HEK293T (cell line): Measurements from ENCODE around the gene TMEM121.

Source experiments
- CTBP1 ChIP-seq: fragments of 450-650 bp; IDR thresholded peaks from 2 replicates; pipeline ENCODE4 v1.6.1; 2016; ENCODE audit warnings: borderline replicate concordance
- FOXA1 ChIP-seq: fragments of 450-650 bp; IDR thresholded peaks from 2 replicates; pipeline ENCODE4 v1.6.1; 2016; ENCODE audit warnings: mild to moderate bottlenecking
- FOXM1 ChIP-seq: fragments of 450-650 bp; IDR thresholded peaks from 2 replicates; pipeline ENCODE4 v1.6.1; 2017; ENCODE audit warnings: mild to moderate bottlenecking, borderline replicate concordance
- HDGF ChIP-seq: fragments of 450-650 bp; IDR thresholded peaks from 2 replicates; pipeline ENCODE4 v1.6.1; 2017; ENCODE audit warnings: antibody characterized with exemption, borderline replicate concordance
- L3MBTL2 ChIP-seq: fragments of 450-650 bp; conservative IDR thresholded peaks from 2 replicates; pipeline ENCODE4 v1.6.1; 2016; ENCODE audit warnings: mild to moderate bottlenecking
- LEF1 ChIP-seq: fragments of 450-650 bp; IDR thresholded peaks from 2 replicates; pipeline ENCODE4 v1.6.1; 2017; ENCODE audit warnings: mild to moderate bottlenecking, borderline replicate concordance
- SP1 ChIP-seq: fragments of 450-650 bp; IDR thresholded peaks from 2 replicates; pipeline ENCODE4 v1.6.1; 2017
- SUZ12 ChIP-seq: fragments of 450-650 bp; IDR thresholded peaks from 2 replicates; pipeline ENCODE4 v1.6.1; 2016; ENCODE audit warnings: mild to moderate bottlenecking
- TARDBP ChIP-seq: fragments of 450-650 bp; IDR thresholded peaks from 2 replicates; pipeline ENCODE4 v1.6.1; 2016
- ZNF384 ChIP-seq: fragments of 450-650 bp; IDR thresholded peaks from 2 replicates; pipeline ENCODE4 v1.6.1; 2016

DNA sequence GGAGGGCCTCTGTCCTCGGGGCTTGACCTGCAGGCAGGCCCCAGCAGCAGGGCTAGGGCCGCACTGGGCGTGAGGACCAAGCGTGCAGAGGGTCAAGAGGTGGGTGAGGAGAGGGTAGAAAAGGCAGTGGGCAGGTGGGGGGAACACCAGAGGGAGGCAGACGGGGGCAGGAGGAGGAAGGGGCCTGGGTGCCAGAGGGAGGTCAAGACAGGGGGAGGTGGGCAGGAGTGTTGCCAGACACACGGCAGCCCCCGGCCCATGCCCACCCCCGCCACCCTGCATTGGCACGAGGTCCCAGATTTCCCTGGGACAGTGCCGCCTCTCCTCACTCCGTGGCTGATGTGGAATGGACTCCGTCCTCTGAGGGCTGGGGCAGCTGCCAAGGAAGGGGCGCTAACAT lies 8.2 kb downstream of the TMEM121 start:
- TF ChIP-seq FOXM1: no peak
- TF ChIP-seq TARDBP: no peak
- TF ChIP-seq SP1: no peak
- no peak for TF ChIP-seq LEF1
- TF ChIP-seq HDGF: no peak
- no peak for TF ChIP-seq CTBP1
- no peak for TF ChIP-seq SUZ12
- no peak for TF ChIP-seq L3MBTL2
- no peak for TF ChIP-seq ZNF384
- TF ChIP-seq FOXA1: no peak
